Measurements from ENCODE around the gene TNFSF12.
"Not testable (repeated sequence)": the region's sequence is repeated elsewhere in the genome, so short reads cannot be mapped to it uniquely, and the experiment has no call there.

Gene TNFSF12

GRCh38 chr17:7582396-7583252 lies 33.8 kb downstream of the TNFSF12 start:
- intact Hi-C loops (cut with DNase I): loop anchor here (1.0 to 10.0 kb wide), 2 partner anchors 9 to 148 kb away; partner anchors contain the start of genes FGF11 and TMEM102
- peak in 2 of 10 donors; percentile 71 to 88 for DNase-seq

DNA sequence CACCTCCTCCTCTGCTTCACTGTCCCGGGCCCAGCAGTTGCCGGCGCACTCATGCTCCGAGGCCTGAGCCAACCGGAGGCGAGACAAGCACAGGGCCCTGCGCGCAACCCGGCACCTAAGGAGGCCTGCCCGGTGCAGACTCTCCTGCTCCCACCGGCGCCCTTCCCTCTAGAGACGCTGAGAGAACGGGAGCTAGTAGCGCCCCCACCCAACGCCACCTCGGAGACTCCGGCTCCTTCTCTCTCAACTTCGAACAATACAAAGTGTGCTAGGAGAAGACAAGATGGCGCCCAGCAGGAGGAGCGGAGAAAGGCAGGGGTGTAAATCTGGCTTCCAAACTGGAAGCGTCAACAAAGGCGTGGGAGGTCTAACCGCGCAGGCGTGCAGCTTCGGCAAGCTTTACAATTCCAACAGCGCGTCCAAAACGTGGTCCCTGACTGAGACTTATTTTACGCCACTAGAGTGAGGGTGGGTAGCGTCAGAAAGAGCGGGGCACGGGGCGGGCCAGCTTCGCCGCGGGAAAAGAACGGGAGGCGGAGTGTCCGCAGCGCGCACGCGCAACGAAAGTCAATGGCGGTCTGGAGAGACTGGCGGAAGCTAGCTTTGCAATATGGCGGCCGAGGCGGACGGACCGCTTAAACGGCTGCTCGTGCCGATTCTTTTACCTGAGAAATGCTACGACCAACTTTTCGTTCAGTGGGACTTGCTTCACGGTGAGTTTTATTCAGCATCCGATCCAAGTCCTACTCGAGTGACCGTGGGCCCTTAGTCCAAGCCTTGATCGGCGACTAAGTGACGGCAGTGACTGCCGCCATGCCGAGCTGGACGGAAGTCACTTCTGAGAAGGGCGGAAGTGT lies 34.6 kb downstream of the TNFSF12 start, which contains the start of gene MPDU1:
Gene MPDU1, plus strand, starts transcription at position 600 of the 857 bp plus-strand sequence. Its CDS starts 11 bp downstream, at position 611.
- intact Hi-C loops (cut with DNase I): loop anchor here (1.0 to 10.0 kb wide), 2 partner anchors 10 to 149 kb away; partner anchors contain the start of genes FGF11 and TMEM102
- peak; percentile 93 to 99 (median 95) for DNase-seq

GRCh38 chr17:7586673-7587419 lies 38.0 kb downstream of the TNFSF12 start:
- peak in 2 of 10 donors; percentile 45 for DNase-seq

DNA sequence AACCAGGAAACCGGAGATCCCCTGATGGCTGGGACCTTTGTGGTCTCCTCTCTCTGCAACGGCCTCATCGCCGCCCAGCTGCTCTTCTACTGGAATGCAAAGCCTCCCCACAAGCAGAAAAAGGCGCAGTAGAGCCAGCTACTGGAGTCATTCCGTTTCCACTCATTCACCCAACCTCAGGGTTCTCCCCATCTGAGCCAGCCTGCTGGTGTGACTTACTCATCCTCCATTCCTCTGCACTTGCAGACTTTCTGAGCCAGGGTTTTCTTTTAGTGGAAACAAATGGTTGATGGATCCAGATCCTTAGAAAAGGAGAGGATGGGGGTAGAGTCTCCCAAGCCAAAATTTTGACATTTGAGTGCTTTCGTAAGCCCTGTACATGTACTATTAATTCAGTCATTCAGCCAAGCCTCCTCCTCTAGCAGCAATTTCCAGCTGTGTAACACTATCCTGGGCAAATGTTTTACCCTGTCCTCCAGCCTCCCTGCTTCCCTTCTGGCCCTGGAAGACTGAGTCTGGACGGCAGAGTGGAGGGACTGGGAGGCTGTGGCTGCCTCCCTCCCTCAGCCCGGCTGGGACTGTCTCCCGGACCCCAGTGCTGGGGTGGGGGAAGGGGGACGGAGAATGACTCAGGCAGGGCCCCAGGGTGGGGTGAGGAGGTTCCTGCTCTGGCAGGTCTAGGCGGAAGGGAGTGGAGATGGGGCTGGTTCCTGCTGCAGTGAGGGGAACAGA lies 38.7 kb downstream of the TNFSF12 start:
- DNase-seq: peak in 2 of 10 donors; percentile 69 to 81
- intact Hi-C loops (cut with DNase I): loop anchor here (10.0 kb wide), 1 partner anchor 153 kb away; the partner anchor contains the start of genes FGF11 and TMEM102

More at GRCh38 chr17:7586673-7587419, 38.0 kb downstream of the TNFSF12 start:
- intact Hi-C loops (cut with DNase I): loop anchor here (10.0 kb wide), 1 partner anchor 152 kb away; the partner anchor contains the start of genes FGF11 and TMEM102

- peak in 2 of 10 donors; percentile 77 to 79 for DNase-seq
- intact Hi-C loops (cut with DNase I): loop anchor here (10.0 kb wide), 1 partner anchor 154 kb away; the partner anchor contains the start of genes FGF11 and TMEM102
Measured at GRCh38 chr17:7588553-7589203, 39.8 kb downstream of the TNFSF12 start.

- intact Hi-C loops (cut with DNase I): loop anchor here (10.0 kb wide), 1 partner anchor 155 kb away; the partner anchor contains the start of genes FGF11 and TMEM102
- DNase-seq: peak; percentile 74 to 98 (median 88)
Measured at GRCh38 chr17:7589204-7589868, 40.5 kb downstream of the TNFSF12 start.

DNA sequence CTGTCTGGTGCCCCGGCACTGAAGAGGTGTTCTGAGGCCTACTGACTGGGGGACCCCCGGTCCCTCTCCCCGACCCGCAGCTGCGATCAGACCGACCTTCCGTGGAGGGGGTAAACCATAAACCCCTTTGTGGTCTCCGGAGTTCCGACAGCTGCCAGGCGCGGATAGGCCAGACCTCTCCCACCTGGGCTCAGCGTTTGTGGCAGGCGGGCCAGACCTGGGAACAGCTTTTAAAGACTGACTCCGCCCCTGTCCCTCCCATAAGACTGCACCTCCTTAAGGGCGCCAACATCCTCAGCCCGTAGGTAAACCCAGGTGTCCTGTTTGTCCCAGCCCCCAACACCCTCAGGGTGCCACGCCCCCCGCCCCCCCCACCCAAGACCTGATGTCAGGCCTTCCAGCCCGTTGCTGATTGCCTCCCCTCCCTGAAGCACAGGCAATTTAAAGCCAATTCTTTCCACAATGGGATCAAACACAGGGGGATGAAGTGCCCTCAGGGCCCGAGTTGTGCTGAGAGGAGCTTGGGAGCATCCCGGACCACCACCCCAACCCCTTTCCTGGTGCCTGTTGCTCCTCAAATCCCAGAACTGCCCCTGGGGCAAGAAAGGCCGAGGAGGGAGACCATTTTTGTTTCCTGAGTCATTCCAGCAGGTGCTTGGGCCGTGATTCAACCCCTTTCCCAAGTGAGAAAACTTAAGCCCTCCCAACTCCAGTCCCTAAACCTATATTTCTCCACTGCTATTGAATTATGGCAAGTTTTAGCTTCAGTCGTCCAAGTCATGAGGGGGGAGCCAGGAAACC lies 41.2 kb downstream of the TNFSF12 start, which contains the start of gene SOX15:
Gene SOX15, minus strand, starts transcription at position 204 of the 801 bp plus-strand sequence. CDS start 418 bp downstream, outside the sequence.
- intact Hi-C loops (cut with DNase I): loop anchor here (10.0 kb wide), 1 partner anchor 155 kb away; the partner anchor contains the start of genes FGF11 and TMEM102
- DNase-seq: peak in 1 of 10 donors; percentile 81

- intact Hi-C loops (cut with DNase I): no loop called here
- DNase-seq: peak in 1 of 10 donors; percentile 42
Measured at GRCh38 chr17:7590743-7591142, 41.9 kb downstream of the TNFSF12 start.

GRCh38 chr17:7591596-7591995 lies 42.7 kb downstream of the TNFSF12 start:
- intact Hi-C loops (cut with DNase I): no loop called here
- peak in 1 of 10 donors; percentile 8 for DNase-seq

GRCh38 chr17:7592422-7593021 lies 43.7 kb downstream of the TNFSF12 start:
- peak in 1 of 10 donors; percentile 62 for DNase-seq
- intact Hi-C loops (cut with DNase I): no loop called here

- peak in 1 of 10 donors; percentile 80 for DNase-seq
- intact Hi-C loops (cut with DNase I): no loop called here
Measured at GRCh38 chr17:7593296-7593695, 44.4 kb downstream of the TNFSF12 start.

GRCh38 chr17:7597561-7597960 lies 48.7 kb downstream of the TNFSF12 start:
- intact Hi-C loops (cut with DNase I): not testable (repeated sequence)
- peak in 1 of 10 donors; percentile 17 for DNase-seq

GRCh38 chr17:7606280-7606679 lies 57.4 kb downstream of the TNFSF12 start:
- intact Hi-C loops (cut with DNase I): no loop called here
- DNase-seq: no peak
